HG02852 (cell line): ENCODE results near the gene UNC5C.

Experiments
- ATAC-seq: cut with Tn5 transposase; IDR thresholded peaks from one replicate; pipeline ENCODE4 v1.9.1; 2021; ENCODE audit warnings: mild to moderate bottlenecking, moderate library complexity; ENCODE audit not compliant: unreplicated experiment

Gene UNC5C

DNA sequence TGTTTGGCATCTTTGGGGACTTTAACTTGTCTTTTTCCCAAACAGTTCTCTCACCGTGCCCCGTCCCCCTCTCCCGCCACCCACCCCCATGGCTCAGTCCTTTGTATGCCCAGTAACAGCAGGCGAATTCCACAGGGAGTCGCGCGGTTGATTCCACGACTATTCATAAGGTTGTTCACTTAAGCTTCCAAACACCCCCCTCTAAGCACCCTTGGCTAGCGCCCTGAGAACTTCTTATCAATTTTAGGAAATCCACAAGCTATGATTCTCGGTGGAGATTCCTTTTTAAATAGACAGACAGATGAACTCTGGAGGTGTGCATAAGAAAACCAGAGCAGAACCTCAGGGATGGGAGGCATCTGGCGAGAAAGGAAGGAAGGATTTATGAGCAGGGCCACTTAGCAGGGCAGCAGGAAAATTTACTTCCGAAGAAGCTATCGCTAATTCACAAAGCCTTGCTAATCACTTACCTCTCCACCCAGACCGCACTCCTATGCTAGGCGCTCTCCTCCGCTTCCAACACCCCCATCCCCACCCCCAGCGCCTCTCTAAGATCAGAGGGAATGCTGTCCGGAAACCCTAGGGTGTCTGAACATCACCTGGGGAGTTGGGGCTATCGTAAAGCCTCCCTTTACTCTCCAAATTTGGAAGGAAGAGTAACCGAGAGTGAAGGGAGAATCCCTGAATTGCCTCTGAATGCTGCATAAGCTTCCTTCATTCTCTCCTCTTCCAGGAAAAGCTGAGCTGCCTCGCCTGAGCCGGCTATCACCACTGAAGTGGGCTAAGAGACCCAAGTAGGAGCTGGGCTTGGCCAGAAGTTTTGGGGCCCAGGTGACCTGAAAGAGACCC, 1.7 kb downstream of the UNC5C start:
- no peak for ATAC-seq

GRCh38 chr4:95546221-95546620, 2.6 kb downstream of the UNC5C start:
- no peak for ATAC-seq

GRCh38 chr4:95545546-95545945, 3.2 kb downstream of the UNC5C start:
- no peak for ATAC-seq

DNA sequence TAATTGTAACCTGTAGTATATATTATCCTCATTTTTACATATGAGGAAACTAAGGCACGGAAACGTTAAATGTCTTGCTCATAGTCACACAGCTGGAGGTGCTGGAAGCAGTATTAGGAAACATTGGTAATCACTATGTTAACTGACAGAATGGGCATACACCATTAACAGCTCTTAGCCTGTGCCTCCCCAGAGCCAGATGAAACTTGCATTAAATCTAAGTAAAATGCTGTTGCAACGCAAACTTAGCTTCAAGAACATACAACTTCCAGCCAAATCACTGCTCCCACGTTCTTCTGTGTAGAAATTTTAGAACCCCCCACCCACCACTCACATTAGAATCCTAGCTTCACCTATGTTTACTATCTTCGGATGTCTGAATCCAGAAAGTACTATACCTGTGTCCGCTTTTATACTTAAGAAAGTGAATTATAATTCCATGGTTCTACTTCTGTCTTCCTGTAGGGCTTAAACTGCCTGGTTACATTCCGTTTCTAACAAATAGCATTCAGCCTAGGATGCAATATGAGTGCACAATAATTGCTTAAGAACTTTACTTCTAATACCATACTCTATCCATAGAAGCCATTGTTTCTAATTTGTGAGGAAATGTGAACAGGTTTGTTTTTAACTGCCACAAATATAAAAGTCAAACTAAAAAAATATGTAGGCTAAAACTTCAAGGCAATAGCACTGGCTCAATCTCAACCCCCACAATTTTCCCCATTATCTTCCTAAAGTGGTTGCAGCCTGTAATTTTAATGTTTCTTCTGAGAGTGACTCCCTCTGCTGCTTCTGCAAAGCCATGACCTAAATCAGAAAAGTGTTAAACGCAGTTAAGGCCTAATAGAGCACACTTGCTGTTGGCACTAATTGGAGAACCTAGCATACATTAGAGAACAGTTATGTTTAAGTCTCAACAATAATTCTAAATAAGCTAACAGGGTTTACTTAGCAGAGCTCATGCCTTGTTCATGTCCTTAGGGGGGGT, 4.4 kb downstream of the UNC5C start:
- ATAC-seq: no peak

- ATAC-seq: peak; percentile 79
These were observed 6.7 kb downstream of the UNC5C start for GRCh38 chr4:95541889-95542607.

DNA sequence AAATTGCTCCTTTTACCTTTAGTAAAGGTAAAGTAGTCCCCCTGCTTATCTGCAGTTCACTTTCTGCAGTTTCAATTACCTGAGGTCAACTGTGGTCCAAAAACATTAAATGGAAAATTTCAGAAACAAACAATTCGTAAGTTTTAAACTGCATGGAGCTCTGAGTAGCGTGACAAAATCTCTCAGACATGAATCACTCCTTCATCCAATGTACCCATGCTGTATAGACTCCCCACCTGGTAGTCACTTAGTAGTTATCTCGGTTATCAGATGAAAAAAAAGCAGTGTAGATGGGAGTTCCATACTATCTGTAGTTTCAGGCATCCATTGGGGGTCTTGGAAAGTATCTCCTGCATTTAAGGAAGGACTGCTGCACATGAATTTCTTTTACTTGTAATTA, 7.7 kb downstream of the UNC5C start:
- ATAC-seq: no peak

- ATAC-seq: no peak
These were observed 8.5 kb downstream of the UNC5C start for GRCh38 chr4:95540227-95540626.

- ATAC-seq: no peak
These were observed 9.7 kb downstream of the UNC5C start for GRCh38 chr4:95539106-95539505.

DNA sequence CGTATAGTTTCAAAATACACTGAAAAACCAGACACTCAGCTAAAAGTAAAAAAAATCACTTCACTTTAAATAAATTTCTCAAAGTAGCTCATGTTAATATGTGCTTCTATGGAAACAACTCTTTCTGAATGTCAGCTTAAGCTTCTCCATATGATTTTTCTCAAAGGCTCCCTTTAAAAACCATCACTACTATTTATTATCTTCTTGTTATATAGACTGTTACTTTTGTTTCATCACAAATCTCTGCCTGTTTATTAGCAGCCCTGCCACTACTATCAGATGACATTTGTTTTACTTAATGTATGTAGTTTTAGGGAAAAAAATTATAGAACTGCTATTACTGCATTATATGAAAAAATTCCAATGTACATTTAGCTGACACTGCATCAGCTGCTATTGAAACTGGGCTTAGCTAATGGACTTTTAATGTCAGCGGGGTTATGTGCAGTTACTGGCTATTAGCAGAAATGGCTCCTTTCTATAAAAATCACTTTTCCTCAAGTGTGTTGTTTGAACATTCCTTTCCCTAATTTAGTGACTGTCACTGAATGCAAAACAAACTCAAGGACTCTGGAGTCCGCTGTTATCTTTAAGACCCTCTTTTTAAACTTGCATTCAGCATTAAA, 10.8 kb downstream of the UNC5C start:
- no peak for ATAC-seq

DNA sequence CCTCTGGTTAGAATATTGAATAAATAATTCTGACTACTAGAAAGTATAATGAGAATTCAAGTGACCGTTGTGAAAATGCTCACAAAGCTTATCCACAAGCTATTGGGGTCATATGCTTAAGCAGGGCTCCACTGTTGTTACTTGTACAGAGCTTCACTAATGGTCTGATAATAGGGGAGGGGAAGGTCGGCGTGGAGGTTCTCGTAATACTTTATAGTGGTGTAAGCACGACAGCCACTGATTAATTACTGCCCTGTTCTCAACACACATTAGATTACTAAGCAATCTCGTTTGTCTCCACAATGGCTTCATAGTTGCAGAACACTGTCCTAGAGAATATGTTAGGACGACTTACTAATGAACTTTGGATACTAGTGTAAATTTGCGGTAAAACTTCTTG, 11.6 kb downstream of the UNC5C start:
- ATAC-seq: no peak

DNA sequence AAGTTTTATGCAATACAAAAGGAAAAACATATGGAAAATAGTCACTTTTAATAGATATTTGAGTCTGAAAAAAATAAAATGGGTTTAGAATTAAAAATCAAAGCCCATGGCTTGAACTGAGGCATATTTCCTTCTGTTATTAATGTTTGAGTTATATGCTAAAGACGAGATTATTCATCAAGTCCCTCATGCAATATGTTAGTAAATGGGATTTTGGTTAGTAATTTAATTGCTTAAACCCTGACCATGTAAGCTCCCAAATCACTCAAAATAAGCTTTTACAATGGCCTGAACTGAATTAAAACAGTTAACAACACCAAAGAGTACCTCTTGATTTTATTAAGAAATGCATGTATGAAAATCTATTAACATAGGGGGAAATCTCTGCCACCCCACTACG, 12.1 kb downstream of the UNC5C start:
- no peak for ATAC-seq

GRCh38 chr4:95535180-95535579, 13.6 kb downstream of the UNC5C start:
- no peak for ATAC-seq

DNA sequence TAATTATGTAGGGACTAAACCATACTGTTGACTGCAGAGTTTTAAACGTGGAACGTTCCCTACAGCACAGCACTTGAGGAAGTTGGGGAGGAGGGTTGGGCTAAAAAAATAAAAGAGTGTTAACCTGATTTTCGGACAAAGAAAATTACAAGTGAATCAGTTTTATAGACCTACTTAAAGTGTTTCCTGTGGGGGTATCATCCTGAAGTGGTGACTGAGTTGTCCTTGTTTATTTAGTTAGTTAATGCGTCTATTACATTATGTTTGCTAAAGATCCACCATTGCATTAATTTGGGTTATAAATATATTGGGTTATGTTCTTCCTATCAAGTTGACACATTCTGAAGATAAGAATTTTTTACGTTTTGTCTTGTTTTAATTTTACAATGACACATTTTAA, 14.7 kb downstream of the UNC5C start:
- ATAC-seq: no peak

DNA sequence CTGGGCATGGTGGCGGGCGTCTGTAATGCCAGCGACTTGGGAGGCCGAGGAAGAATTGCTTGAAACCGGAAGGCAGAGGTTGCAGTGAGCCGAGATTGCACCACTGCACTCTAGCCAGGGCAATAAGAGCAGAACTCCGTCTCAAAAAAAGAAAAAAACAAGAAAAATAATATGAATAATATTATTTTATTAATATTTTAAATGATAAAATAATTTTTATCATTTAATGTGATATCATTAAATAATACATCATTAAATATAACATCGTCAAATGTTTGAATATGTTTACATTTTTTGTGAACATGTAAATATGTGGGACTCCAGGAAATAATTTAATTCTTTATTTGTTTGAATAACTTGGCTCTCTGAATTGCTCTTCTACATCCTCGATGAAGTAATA, 15.5 kb downstream of the UNC5C start:
- no peak for ATAC-seq

GRCh38 chr4:95532305-95532704, 16.5 kb downstream of the UNC5C start:
- no peak for ATAC-seq

DNA sequence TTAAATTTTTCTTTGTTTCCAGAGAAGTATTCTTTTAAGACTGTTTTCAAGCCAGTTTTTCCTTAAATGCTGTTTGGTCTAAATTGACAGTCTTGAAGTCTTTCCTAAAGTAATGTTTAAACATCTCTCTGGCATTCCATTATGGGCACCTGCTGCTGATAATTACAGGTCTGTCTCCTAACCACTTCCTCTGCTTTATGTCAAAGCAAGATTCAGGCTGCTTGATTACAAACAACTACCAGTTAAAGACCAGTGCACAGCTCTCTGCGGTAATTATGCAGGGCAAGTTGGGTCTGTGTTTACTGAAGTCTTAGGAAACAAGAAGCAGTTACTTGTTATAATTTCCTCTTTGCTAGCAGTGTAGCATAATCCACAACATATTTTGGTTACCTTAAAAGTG, 17.6 kb downstream of the UNC5C start:
- no peak for ATAC-seq

- no peak for ATAC-seq
These were observed 18.8 kb downstream of the UNC5C start for GRCh38 chr4:95529946-95530345.

DNA sequence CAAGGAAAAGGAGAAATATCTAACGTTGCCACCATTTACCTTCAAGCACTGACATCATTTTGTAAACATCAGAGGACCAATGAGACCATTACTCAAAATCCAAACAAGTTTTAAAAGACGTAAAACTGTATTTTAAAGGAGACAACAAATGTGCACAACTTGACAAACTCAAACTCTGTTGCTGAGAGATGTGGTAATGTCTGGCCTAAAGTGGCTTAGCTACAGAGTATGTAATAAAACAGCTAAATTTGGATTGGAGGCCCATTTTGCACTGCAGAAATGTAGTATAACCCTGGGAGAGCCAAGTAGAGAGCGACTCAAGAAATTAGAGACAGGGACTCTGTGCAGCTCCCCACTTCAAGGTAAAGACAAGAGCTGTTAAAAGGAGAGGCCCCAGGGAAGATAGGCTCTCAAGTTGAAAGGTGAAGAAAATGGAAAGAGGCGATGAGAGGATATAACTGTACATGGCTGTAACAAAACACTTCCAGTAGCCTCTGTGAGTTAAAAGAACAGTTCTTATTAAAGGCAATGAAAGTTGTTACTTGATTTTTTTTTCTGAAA, 20.3 kb downstream of the UNC5C start:
- no peak for ATAC-seq

DNA sequence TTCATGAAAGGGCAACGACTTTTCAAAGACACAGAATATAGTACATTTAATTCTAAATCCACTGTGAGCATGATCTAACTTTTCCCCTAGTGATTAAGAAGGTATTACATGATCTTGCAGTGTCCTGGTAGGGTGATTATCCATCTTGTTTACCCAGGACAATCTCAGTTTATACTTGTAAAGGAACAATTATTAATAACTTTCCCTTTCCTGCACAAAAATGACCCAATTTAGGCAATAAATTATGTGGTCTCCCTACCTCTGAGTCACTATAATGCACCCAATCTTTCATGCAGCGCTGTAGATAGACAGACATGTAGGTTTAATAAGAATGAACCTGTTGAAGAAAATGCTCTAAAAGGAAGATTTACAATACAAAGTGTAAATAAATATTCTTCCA, 22.7 kb downstream of the UNC5C start:
- ATAC-seq: no peak

- no peak for ATAC-seq
These were observed 24.0 kb downstream of the UNC5C start for GRCh38 chr4:95524729-95525128.
